Measurements from ENCODE around the gene WNT7B.

The WNT7B gene

GRCh38 chr22:45895436-45896152 lies 81.4 kb downstream of the WNT7B start:
- DNase-seq (ENCODE audit: low read depth, low spot score) = no peak
- H3K27ac ChIP-seq = no peak overlapping the region

GRCh38 chr22:45893516-45893915 lies 83.4 kb downstream of the WNT7B start:
- H3K27ac ChIP-seq = no peak overlapping the region
- DNase-seq (ENCODE audit: low read depth, low spot score) = no peak

- DNase-seq (ENCODE audit: low read depth, low spot score) = no peak
These were observed 84.1 kb downstream of the WNT7B start for GRCh38 chr22:45892681-45893461.

GRCh38 chr22:45891996-45892621 lies 84.9 kb downstream of the WNT7B start:
- no peak overlapping the region for H3K27ac ChIP-seq
- DNase-seq (ENCODE audit: low read depth, low spot score) = no peak

More at GRCh38 chr22:45892681-45893461, 84.1 kb downstream of the WNT7B start:
- no peak overlapping the region for H3K27ac ChIP-seq

GRCh38 chr22:45891471-45891995 lies 85.4 kb downstream of the WNT7B start:
- H3K27ac ChIP-seq = no peak overlapping the region
- no peak for DNase-seq (ENCODE audit: low read depth, low spot score)

GRCh38 chr22:45891021-45891421 lies 85.9 kb downstream of the WNT7B start:
- H3K27ac ChIP-seq = no peak overlapping the region
- no peak for DNase-seq (ENCODE audit: low read depth, low spot score)

- no peak overlapping the region for H3K27ac ChIP-seq
- DNase-seq (ENCODE audit: low read depth, low spot score) = no peak
These were observed 86.7 kb downstream of the WNT7B start for GRCh38 chr22:45890351-45890635.

- H3K27ac ChIP-seq = no peak overlapping the region
- no peak for DNase-seq (ENCODE audit: low read depth, low spot score)
These were observed 87.2 kb downstream of the WNT7B start for GRCh38 chr22:45889539-45890350.

GRCh38 chr22:45889093-45889538 lies 87.8 kb downstream of the WNT7B start:
- no peak overlapping the region for H3K27ac ChIP-seq
- DNase-seq (ENCODE audit: low read depth, low spot score) = no peak

- no peak overlapping the region for H3K27ac ChIP-seq
These were observed 88.5 kb downstream of the WNT7B start for GRCh38 chr22:45888221-45889092.

GRCh38 chr22:45887202-45888131 lies 89.5 kb downstream of the WNT7B start:
- no peak overlapping the region for H3K27ac ChIP-seq
- peak; percentile 53 for DNase-seq (ENCODE audit: low read depth, low spot score)

More at GRCh38 chr22:45888221-45889092, 88.5 kb downstream of the WNT7B start:
- no peak for DNase-seq (ENCODE audit: low read depth, low spot score)

- H3K27ac ChIP-seq = no peak overlapping the region
- DNase-seq (ENCODE audit: low read depth, low spot score) = no peak
These were observed 90.4 kb downstream of the WNT7B start for GRCh38 chr22:45886540-45886939.

GRCh38 chr22:45885941-45886395 lies 91.0 kb downstream of the WNT7B start:
- no peak for DNase-seq (ENCODE audit: low read depth, low spot score)

GRCh38 chr22:45885171-45885840 lies 91.7 kb downstream of the WNT7B start:
- DNase-seq (ENCODE audit: low read depth, low spot score) = no peak
- H3K27ac ChIP-seq = no peak overlapping the region

More at GRCh38 chr22:45885941-45886395, 91.0 kb downstream of the WNT7B start:
- H3K27ac ChIP-seq = no peak overlapping the region

- DNase-seq (ENCODE audit: low read depth, low spot score) = no peak
- H3K27ac ChIP-seq = no peak overlapping the region
These were observed 92.5 kb downstream of the WNT7B start for GRCh38 chr22:45884201-45885062.

GRCh38 chr22:45883811-45884170 lies 93.2 kb downstream of the WNT7B start:
- no peak overlapping the region for H3K27ac ChIP-seq

More at GRCh38 chr22:45883811-45884170, 93.2 kb downstream of the WNT7B start:
- no peak for DNase-seq (ENCODE audit: low read depth, low spot score)

Data from epithelial cell of prostate (primary cell).